Measurements from ENCODE around the gene CCDC88C.

CCDC88C gene

DNA sequence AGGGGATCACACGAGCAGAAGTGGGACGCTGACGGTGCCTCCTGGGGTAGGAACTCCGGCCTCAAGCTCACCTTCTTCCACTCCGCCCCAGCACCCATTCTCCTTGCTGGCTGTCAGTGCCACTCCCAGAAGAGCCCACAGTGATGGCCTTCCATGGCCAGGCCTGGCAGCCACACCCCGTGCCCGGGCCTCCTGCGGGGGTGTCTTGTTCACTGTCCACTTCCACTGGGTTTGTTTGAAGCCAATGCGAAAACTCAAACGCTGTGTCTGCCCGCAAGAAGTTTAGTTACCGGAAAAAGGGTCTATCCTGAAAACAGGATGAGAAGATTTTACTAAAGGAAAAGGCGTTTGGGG, 38.1 kb downstream of the CCDC88C start:
- no peak for DNase-seq (ENCODE audit: extremely low read depth, low read depth)
- TF ChIP-seq, protein P1, sequence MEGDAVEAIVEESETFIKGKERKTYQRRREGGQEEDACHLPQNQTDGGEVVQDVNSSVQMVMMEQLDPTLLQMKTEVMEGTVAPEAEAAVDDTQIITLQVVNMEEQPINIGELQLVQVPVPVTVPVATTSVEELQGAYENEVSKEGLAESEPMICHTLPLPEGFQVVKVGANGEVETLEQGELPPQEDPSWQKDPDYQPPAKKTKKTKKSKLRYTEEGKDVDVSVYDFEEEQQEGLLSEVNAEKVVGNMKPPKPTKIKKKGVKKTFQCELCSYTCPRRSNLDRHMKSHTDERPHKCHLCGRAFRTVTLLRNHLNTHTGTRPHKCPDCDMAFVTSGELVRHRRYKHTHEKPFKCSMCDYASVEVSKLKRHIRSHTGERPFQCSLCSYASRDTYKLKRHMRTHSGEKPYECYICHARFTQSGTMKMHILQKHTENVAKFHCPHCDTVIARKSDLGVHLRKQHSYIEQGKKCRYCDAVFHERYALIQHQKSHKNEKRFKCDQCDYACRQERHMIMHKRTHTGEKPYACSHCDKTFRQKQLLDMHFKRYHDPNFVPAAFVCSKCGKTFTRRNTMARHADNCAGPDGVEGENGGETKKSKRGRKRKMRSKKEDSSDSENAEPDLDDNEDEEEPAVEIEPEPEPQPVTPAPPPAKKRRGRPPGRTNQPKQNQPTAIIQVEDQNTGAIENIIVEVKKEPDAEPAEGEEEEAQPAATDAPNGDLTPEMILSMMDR (IDR thresholded peaks at IDR 0.05; ENCODE audit: low read depth, low read length, missing control alignments), result no peak
- no peak overlapping the region for H3K4me3 ChIP-seq (replicated peaks; ENCODE audit: low read depth, low read length)

GRCh38 chr14:91378930-91379578, 38.6 kb downstream of the CCDC88C start:
- DNase-seq (ENCODE audit: extremely low read depth, low read depth), result no peak
- H3K4me3 ChIP-seq (replicated peaks; ENCODE audit: low read depth, low read length), result no peak overlapping the region
- TF ChIP-seq, protein P1 (IDR thresholded peaks at IDR 0.05; ENCODE audit: low read depth, low read length, missing control alignments), result no peak

DNA sequence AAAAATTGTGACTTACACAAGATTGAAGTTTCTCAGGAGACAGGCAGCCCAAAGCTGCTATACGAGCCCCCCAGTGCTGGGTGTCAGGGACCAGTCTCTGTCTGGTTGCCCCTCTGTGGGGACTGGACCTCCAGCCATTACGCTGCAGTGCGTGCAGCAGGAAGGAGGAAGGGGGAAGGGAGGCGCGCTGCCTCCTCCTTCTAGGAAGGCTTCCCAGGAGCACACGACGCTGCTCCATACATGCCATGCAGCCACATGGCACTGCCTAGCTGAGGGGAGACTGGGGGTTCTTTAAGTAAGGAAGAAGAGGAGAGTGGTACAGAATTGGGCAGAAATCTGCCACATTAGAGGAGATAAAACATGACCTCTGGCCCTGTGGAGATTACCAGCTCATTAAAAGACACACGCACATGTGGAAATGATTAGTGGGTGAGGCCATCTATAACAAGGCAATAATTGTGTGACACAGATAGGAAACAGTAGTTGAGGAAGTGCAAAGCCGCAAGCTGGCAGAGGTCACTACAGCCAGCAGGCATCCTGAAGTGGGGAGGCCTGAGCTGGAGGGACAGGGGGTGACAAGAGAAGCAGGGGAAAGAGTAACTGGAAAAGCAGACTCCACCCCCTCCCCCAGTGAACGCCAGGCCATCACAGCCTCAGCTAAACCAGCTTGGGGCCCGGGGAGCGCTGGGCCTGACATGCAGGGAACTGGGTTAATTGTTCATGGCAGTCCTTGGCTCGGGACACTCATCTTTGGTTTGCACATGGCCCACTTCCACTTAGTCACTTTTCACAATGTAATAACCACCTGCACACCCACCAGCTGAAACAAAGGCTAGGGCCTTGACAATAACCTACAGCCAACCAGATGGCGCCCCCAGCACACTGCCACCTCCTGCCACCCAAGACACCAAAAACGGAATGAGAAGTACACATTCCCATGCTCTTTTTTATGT, 39.6 kb downstream of the CCDC88C start:
- DNase-seq (ENCODE audit: extremely low read depth, low read depth), result peak; percentile 58
- TF ChIP-seq, protein P1 (IDR thresholded peaks at IDR 0.05; ENCODE audit: low read depth, low read length, missing control alignments), result no peak
- H3K4me3 ChIP-seq (replicated peaks; ENCODE audit: low read depth, low read length), result no peak overlapping the region

DNA sequence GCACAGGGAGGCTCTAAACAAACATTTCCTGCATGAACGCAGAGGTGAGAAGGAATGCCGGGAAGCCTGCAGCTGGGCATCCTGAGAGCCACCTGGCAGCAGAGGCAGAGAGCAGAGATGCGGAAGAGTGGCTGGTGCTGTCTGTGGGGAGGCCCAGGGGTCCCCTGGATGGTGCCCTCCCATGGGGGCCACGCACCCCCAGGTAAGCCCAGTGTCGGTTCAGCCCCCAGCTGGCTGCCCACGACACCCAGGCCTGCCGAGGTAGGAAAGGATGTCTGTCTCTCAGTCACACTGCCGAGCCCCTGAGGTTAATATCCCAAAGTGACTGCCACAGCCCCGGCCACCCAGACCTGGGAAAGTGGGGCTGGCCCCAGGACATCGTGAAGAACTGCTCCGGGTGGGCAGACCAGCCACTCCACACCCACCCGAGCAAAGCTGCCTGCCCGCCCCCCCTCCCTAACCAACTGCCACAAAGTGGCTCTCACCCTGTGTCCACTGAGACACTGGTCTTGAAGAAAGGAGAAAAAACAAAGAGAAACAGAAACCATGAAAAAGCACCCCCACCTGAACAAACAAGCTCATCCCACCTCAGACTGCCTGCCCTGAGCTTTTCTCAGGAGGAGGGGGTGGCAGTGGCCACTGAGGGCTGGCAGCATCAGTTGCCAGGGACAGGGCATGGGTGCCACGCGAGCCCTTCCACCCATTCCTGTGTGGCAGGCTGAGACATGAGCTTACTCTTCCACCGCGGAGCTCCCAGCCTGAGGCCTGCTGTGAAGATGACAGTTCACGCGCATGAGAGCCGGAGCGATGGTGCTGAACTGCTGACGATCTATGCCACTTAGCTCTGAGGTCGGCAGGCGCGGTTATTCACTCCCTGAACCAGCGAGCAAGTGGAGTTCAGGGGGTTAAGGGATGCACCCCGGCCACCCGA, 40.8 kb downstream of the CCDC88C start:
- H3K4me3 ChIP-seq (replicated peaks; ENCODE audit: low read depth, low read length), result no peak overlapping the region
- TF ChIP-seq, protein P1 (IDR thresholded peaks at IDR 0.05; ENCODE audit: low read depth, low read length, missing control alignments), result no peak
- DNase-seq (ENCODE audit: extremely low read depth, low read depth), result no peak

- TF ChIP-seq, protein P1 (IDR thresholded peaks at IDR 0.05; ENCODE audit: low read depth, low read length, missing control alignments), result no peak
- no peak for DNase-seq (ENCODE audit: extremely low read depth, low read depth)
- H3K4me3 ChIP-seq (replicated peaks; ENCODE audit: low read depth, low read length), result no peak overlapping the region
These were observed 41.7 kb downstream of the CCDC88C start for GRCh38 chr14:91375720-91376452.
